Measurements from ENCODE around the gene BBX. TPM values are rescaled to one million over a fixed set of nuclear protein-coding genes. Genes with fewer than 3 reads are reported as not detected.

BBX gene
- total RNA-seq, 2 donors from 2014 or later, result 57.4 to 74.5 TPM

GRCh38 chr3:107600780-107601179 is 78.0 kb downstream of the BBX start:
- DNase-seq (ENCODE audit: low spot score), result no peak
- no peaks in the 10 kb centered on the region for H3K36me3 ChIP-seq
- peaks cover 17 to 41% of the 10 kb centered on the region in 2 donors for H3K4me1 ChIP-seq (ENCODE audit: control insufficient read depth in 1 of 2, low read depth in 2 of 2)
- H3K4me3 ChIP-seq, result no peak overlapping the region
- H3K27ac ChIP-seq, result no peak overlapping the region
- ATAC-seq (ENCODE audit: insufficient number of reproducible peaks, low FRiP score, low read depth), result no peak
- H3K9me3 ChIP-seq, result no peaks in the 10 kb centered on the region
- H3K27me3 ChIP-seq (replicated peaks; ENCODE audit: insufficient read depth), result no peaks in the 10 kb centered on the region
- TF ChIP-seq, protein P1, sequence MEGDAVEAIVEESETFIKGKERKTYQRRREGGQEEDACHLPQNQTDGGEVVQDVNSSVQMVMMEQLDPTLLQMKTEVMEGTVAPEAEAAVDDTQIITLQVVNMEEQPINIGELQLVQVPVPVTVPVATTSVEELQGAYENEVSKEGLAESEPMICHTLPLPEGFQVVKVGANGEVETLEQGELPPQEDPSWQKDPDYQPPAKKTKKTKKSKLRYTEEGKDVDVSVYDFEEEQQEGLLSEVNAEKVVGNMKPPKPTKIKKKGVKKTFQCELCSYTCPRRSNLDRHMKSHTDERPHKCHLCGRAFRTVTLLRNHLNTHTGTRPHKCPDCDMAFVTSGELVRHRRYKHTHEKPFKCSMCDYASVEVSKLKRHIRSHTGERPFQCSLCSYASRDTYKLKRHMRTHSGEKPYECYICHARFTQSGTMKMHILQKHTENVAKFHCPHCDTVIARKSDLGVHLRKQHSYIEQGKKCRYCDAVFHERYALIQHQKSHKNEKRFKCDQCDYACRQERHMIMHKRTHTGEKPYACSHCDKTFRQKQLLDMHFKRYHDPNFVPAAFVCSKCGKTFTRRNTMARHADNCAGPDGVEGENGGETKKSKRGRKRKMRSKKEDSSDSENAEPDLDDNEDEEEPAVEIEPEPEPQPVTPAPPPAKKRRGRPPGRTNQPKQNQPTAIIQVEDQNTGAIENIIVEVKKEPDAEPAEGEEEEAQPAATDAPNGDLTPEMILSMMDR (IDR thresholded peaks at IDR 0.05), result no peak

- no peaks in the 10 kb centered on the region for H3K9me3 ChIP-seq
- H3K27ac ChIP-seq, result peak overlapping the region in 1 of 2 donors; percentile 1
- H3K27me3 ChIP-seq (replicated peaks; ENCODE audit: insufficient read depth), result no peaks in the 10 kb centered on the region
- DNase-seq (ENCODE audit: low spot score) (no peak), ATAC-seq (ENCODE audit: insufficient number of reproducible peaks, low FRiP score, low read depth) (no peak)
- no peaks in the 10 kb centered on the region for H3K36me3 ChIP-seq
- H3K4me1 ChIP-seq (ENCODE audit: control insufficient read depth in 1 of 2, low read depth in 2 of 2), result peaks cover 17 to 29% of the 10 kb centered on the region in 2 donors
- TF ChIP-seq, protein P1 (IDR thresholded peaks at IDR 0.05), result no peak
- H3K4me3 ChIP-seq, result no peak overlapping the region
These were observed 81.5 kb downstream of the BBX start for GRCh38 chr3:107604057-107604822.

- Histone ChIP-seq H3K36me3 (no peaks in the 10 kb centered on the region), H3K4me1 (ENCODE audit: control insufficient read depth in 1 of 2, low read depth in 2 of 2) (no peaks in the 10 kb centered on the region), H3K9me3 (no peaks in the 10 kb centered on the region), H3K27me3 (replicated peaks; ENCODE audit: insufficient read depth) (no peaks in the 10 kb centered on the region), H3K4me3 (no peak overlapping the region), H3K27ac (no peak overlapping the region)
- ATAC-seq (ENCODE audit: insufficient number of reproducible peaks, low FRiP score, low read depth) (no peak), DNase-seq (ENCODE audit: low spot score) (no peak)
- TF ChIP-seq, protein P1 (IDR thresholded peaks at IDR 0.05), result no peak
These were observed 89.2 kb downstream of the BBX start for GRCh38 chr3:107611775-107612469.

DNA sequence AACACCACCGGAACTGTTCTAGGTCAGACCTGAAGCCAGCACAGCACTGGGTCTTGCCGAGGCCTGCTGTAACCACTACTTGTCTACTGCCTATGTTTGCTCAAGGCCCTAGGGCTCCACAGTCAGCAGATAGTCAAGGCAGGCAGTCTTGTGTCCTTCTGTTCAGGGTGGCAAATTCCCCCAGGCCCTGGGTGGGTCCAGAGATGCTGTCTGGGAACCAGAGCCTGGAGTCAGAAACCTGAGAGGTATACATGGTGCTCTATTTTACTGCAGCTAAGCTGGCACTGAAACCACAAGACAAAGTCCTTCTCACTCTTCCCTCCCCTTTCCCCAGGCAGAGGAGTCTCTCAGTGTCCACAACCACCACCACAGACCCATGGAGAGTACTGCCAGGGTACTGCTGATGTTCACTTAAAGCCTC is 89.9 kb downstream of the BBX start:
- H3K27ac ChIP-seq, result no peak overlapping the region
- TF ChIP-seq, protein P1 (IDR thresholded peaks at IDR 0.05), result no peak
- no peaks in the 10 kb centered on the region for H3K27me3 ChIP-seq (replicated peaks; ENCODE audit: insufficient read depth)
- no peak overlapping the region for H3K4me3 ChIP-seq
- H3K9me3 ChIP-seq, result no peaks in the 10 kb centered on the region
- no peaks in the 10 kb centered on the region for H3K36me3 ChIP-seq
- no peaks in the 10 kb centered on the region for H3K4me1 ChIP-seq (ENCODE audit: control insufficient read depth in 1 of 2, low read depth in 2 of 2)
- ATAC-seq (ENCODE audit: insufficient number of reproducible peaks, low FRiP score, low read depth), result no peak
- DNase-seq (ENCODE audit: low spot score), result no peak

GRCh38 chr3:107619549-107619948 is 96.8 kb downstream of the BBX start:
- Histone ChIP-seq H3K27ac (no peak overlapping the region), H3K36me3 (no peaks in the 10 kb centered on the region), H3K27me3 (replicated peaks; ENCODE audit: insufficient read depth) (no peaks in the 10 kb centered on the region), H3K4me3 (no peak overlapping the region), H3K9me3 (no peaks in the 10 kb centered on the region), H3K4me1 (ENCODE audit: control insufficient read depth in 1 of 2, low read depth in 2 of 2) (peaks cover 0 to 16% of the 10 kb centered on the region in 2 donors)
- DNase-seq (ENCODE audit: low spot score) (no peak), ATAC-seq (ENCODE audit: insufficient number of reproducible peaks, low FRiP score, low read depth) (no peak)
- TF ChIP-seq, protein P1 (IDR thresholded peaks at IDR 0.05), result no peak

Data from thoracic aorta (tissue), 2 donors.